Neuron (in vitro differentiated cells): ENCODE data around the gene TNRC18.
"Not testable (repeated sequence)": the region's sequence is repeated elsewhere in the genome, so short reads cannot be mapped to it uniquely, and the experiment has no call there.

Experiments
- H2AFZ ChIP-seq: one replicate; pipeline ENCODE4 v1.6.1; 2013; ENCODE audit warnings: low read depth, mild to moderate bottlenecking, inconsistent platforms, low read length, moderate library complexity
- H3K27me3 ChIP-seq: one replicate; pipeline ENCODE4 v1.6.1; 2013; ENCODE audit warnings: low read length; ENCODE audit not compliant: insufficient read depth
- H3K36me3 ChIP-seq: one replicate; pipeline ENCODE4 v1.6.1; 2013; ENCODE audit warnings: low read length; ENCODE audit not compliant: insufficient read depth
- H3K4me1 ChIP-seq: one replicate; pipeline ENCODE4 v1.6.1; 2013; ENCODE audit warnings: low read length; ENCODE audit not compliant: insufficient read depth
- H3K4me3 ChIP-seq: 2 replicates; pipeline ENCODE4 v1.5.1; 2013; ENCODE audit warnings: mild to moderate bottlenecking, low read length, moderate library complexity
- H3K9me3 ChIP-seq: one replicate; pipeline ENCODE4 v1.6.1; 2013; ENCODE audit warnings: low read length

Gene TNRC18

GRCh38 chr7:5332579-5332978 is 91.1 kb downstream of the TNRC18 start:
- peaks cover 72% of the 10 kb centered on the region for H3K36me3 ChIP-seq
- no peak overlapping the region for H2AFZ ChIP-seq

GRCh38 chr7:5330288-5330687 is 93.3 kb downstream of the TNRC18 start:
- no peaks in the 10 kb centered on the region for H3K9me3 ChIP-seq
- H3K27me3 ChIP-seq: no peaks in the 10 kb centered on the region
- H3K4me3 ChIP-seq: no peak overlapping the region
- peaks cover 61% of the 10 kb centered on the region for H3K36me3 ChIP-seq
- H2AFZ ChIP-seq: no peak overlapping the region
- H3K4me1 ChIP-seq: peaks cover 3% of the 10 kb centered on the region

More at GRCh38 chr7:5332579-5332978, 91.1 kb downstream of the TNRC18 start:
- H3K9me3 ChIP-seq: peaks cover 9% of the 10 kb centered on the region
- H3K4me1 ChIP-seq: peaks cover 3% of the 10 kb centered on the region
- no peaks in the 10 kb centered on the region for H3K27me3 ChIP-seq
- no peak overlapping the region for H3K4me3 ChIP-seq

- H3K4me3 ChIP-seq: no peak overlapping the region
- no peaks in the 10 kb centered on the region for H3K27me3 ChIP-seq
- peaks cover 3% of the 10 kb centered on the region for H3K4me1 ChIP-seq
- no peak overlapping the region for H2AFZ ChIP-seq
- peaks cover 59% of the 10 kb centered on the region for H3K36me3 ChIP-seq
- H3K9me3 ChIP-seq: peaks cover 23% of the 10 kb centered on the region
These were observed 98.7 kb downstream of the TNRC18 start for GRCh38 chr7:5324961-5325360.

GRCh38 chr7:5323800-5324781 is 99.5 kb downstream of the TNRC18 start:
- H2AFZ ChIP-seq, H3K4me1 ChIP-seq, H3K4me3 ChIP-seq, H3K27me3 ChIP-seq: not testable (repeated sequence)
- peaks cover 62% of the 10 kb centered on the region for H3K36me3 ChIP-seq
- H3K9me3 ChIP-seq: peaks cover 25% of the 10 kb centered on the region

- no peaks in the 10 kb centered on the region for H3K4me1 ChIP-seq
- H2AFZ ChIP-seq: no peak overlapping the region
- H3K36me3 ChIP-seq: peaks cover 69% of the 10 kb centered on the region
- peaks cover 30% of the 10 kb centered on the region for H3K9me3 ChIP-seq
- H3K27me3 ChIP-seq: no peaks in the 10 kb centered on the region
- H3K4me3 ChIP-seq: no peak overlapping the region
These were observed 100.8 kb downstream of the TNRC18 start for GRCh38 chr7:5322621-5323410.

GRCh38 chr7:5320802-5321396 is 102.7 kb downstream of the TNRC18 start:
- H3K27me3 ChIP-seq: no peaks in the 10 kb centered on the region

GRCh38 chr7:5320391-5320790 is 103.2 kb downstream of the TNRC18 start:
- Histone ChIP-seq H3K4me3 (no peak overlapping the region), H3K27me3 (no peaks in the 10 kb centered on the region), H3K4me1 (no peaks in the 10 kb centered on the region), H2AFZ (no peak overlapping the region), H3K36me3 (peaks cover 66% of the 10 kb centered on the region), H3K9me3 (peaks cover 30% of the 10 kb centered on the region)

More at GRCh38 chr7:5320802-5321396, 102.7 kb downstream of the TNRC18 start:
- Histone ChIP-seq H2AFZ (no peak overlapping the region), H3K9me3 (peaks cover 30% of the 10 kb centered on the region), H3K36me3 (peaks cover 63% of the 10 kb centered on the region), H3K4me1 (no peaks in the 10 kb centered on the region), H3K4me3 (no peak overlapping the region)

- H2AFZ ChIP-seq, H3K4me1 ChIP-seq, H3K27me3 ChIP-seq, H3K4me3 ChIP-seq: not testable (repeated sequence)
- peaks cover 27% of the 10 kb centered on the region for H3K9me3 ChIP-seq
- H3K36me3 ChIP-seq: peaks cover 59% of the 10 kb centered on the region
These were observed 105.0 kb downstream of the TNRC18 start for GRCh38 chr7:5318613-5319012.

- Histone ChIP-seq H3K36me3 (peaks cover 53% of the 10 kb centered on the region), H2AFZ (no peak overlapping the region), H3K4me3 (no peak overlapping the region), H3K4me1 (no peaks in the 10 kb centered on the region), H3K27me3 (no peaks in the 10 kb centered on the region), H3K9me3 (peaks cover 15% of the 10 kb centered on the region)
These were observed 107.9 kb downstream of the TNRC18 start for GRCh38 chr7:5315761-5316160.

- H3K4me3 ChIP-seq: no peak overlapping the region
- no peaks in the 10 kb centered on the region for H3K27me3 ChIP-seq
- H3K9me3 ChIP-seq: peaks cover 6% of the 10 kb centered on the region
- no peak overlapping the region for H2AFZ ChIP-seq
- peaks cover 47% of the 10 kb centered on the region for H3K36me3 ChIP-seq
- H3K4me1 ChIP-seq: no peaks in the 10 kb centered on the region
These were observed 108.8 kb downstream of the TNRC18 start for GRCh38 chr7:5314864-5315263.

GRCh38 chr7:5313076-5313885 is 110.4 kb downstream of the TNRC18 start:
- not testable (repeated sequence) for H2AFZ ChIP-seq, H3K27me3 ChIP-seq, H3K4me1 ChIP-seq, H3K4me3 ChIP-seq, H3K9me3 ChIP-seq
- peaks cover 39% of the 10 kb centered on the region for H3K36me3 ChIP-seq

- H3K4me3 ChIP-seq, H3K27me3 ChIP-seq, H2AFZ ChIP-seq, H3K4me1 ChIP-seq, H3K9me3 ChIP-seq: not testable (repeated sequence)
- peaks cover 44% of the 10 kb centered on the region for H3K36me3 ChIP-seq
These were observed 111.2 kb downstream of the TNRC18 start for GRCh38 chr7:5312276-5313070.
